Stimulated activated CD4-positive, alpha-beta T cell treated with anti-CD3 and anti-CD28 coated beads, Interleukin-15, amount 100 ng/mL, for 1 hour (primary cell): ENCODE measurements around the gene DDN.

Experiments used
- DNase-seq, 2 donors: peaks; one replicate each; pipeline ENCODE4 v3.0.0-alpha.2; 2020; ENCODE audit warnings: low read depth in 1 of 2, low spot score in 1 of 2

The DDN gene

GRCh38 chr12:48999371-49000131, at the start of gene DDN:
Gene DDN, minus strand, starts transcription at chr12:48999375. Its CDS starts 88 bp downstream, at chr12:48999287.
- peak in 1 of 2 donors; percentile 32 for DNase-seq

- no peak for DNase-seq
Observed at GRCh38 chr12:49048953-49049352, 49.8 kb upstream of the DDN start.

GRCh38 chr12:49046129-49046895, 47.1 kb upstream of the DDN start:
- no peak for DNase-seq

- DNase-seq, result no peak
Observed at GRCh38 chr12:49044660-49045059, 45.5 kb upstream of the DDN start.

- DNase-seq, result peak; percentile 45 to 67
Observed at GRCh38 chr12:49043856-49044258, 44.7 kb upstream of the DDN start.

GRCh38 chr12:49043241-49043640, 44.1 kb upstream of the DDN start:
- DNase-seq, result no peak

- DNase-seq, result no peak
Observed at GRCh38 chr12:49041881-49042484, 42.8 kb upstream of the DDN start.

- DNase-seq, result no peak
Observed at GRCh38 chr12:49041036-49041880, 42.1 kb upstream of the DDN start.

GRCh38 chr12:49040364-49040855, 41.2 kb upstream of the DDN start:
- no peak for DNase-seq

- no peak for DNase-seq
Observed at GRCh38 chr12:49039421-49040363, 40.5 kb upstream of the DDN start.

GRCh38 chr12:49038291-49038955, 39.2 kb upstream of the DDN start:
- DNase-seq, result no peak

- no peak for DNase-seq
Observed at GRCh38 chr12:49037947-49038237, 38.7 kb upstream of the DDN start.

- no peak for DNase-seq
Observed at GRCh38 chr12:49037111-49037946, 38.2 kb upstream of the DDN start.

GRCh38 chr12:49036029-49036428, 36.9 kb upstream of the DDN start:
- DNase-seq, result no peak

GRCh38 chr12:49034286-49034622, 35.1 kb upstream of the DDN start:
- DNase-seq, result no peak

- no peak for DNase-seq
Observed at GRCh38 chr12:49033611-49034285, 34.6 kb upstream of the DDN start.

GRCh38 chr12:49032679-49033447, 33.7 kb upstream of the DDN start:
- no peak for DNase-seq
